H7 (cell line): ENCODE results near the gene F13B. TPM values are rescaled to one million over a fixed set of nuclear protein-coding genes. Genes with fewer than 3 reads are reported as not detected.
"Not testable (repeated sequence)": the region's sequence is repeated elsewhere in the genome, so short reads cannot be mapped to it uniquely, and the experiment has no call there.

Source experiments
- DNase-seq: peaks from one replicate; pipeline ENCODE4 v3.0.0; 2012
- H3K27me3 ChIP-seq: 2 replicates; pipeline ENCODE4 v1.6.0; 2011; ENCODE audit warnings: mild to moderate bottlenecking, low read length; ENCODE audit not compliant: control insufficient read depth, insufficient read depth
- H3K36me3 ChIP-seq: replicated peaks from 2 replicates; pipeline ENCODE4 v1.5.1; 2011; ENCODE audit warnings: low read length; ENCODE audit not compliant: control insufficient read depth, insufficient read depth
- H3K4me3 ChIP-seq: 2 replicates; pipeline ENCODE4 v1.5.1; 2011; ENCODE audit warnings: low read depth, mild to moderate bottlenecking, control low read depth, low read length, moderate library complexity; ENCODE audit not compliant: insufficient read depth
- total RNA-seq: library from RNA; depleted of rRNA; stranded (reverse); fragments of >200 nt; shearing (Covaris generic); gene quantifications from 2 replicates; pipeline ENCODE4 v1.2.3, GENCODE V29; 2014

F13B gene
- total RNA-seq, 1 experiment from 2014 or later: not detected

- H3K4me3 ChIP-seq: no peak overlapping the region
- H3K36me3 ChIP-seq: peaks cover 16% of the 10 kb centered on the region
- no peaks in the 10 kb centered on the region for H3K27me3 ChIP-seq
Measured at GRCh38 chr1:197080323-197080722, 13.3 kb upstream of the F13B start.

GRCh38 chr1:197076585-197076984 lies 9.5 kb upstream of the F13B start:
- no peak overlapping the region for H3K4me3 ChIP-seq
- DNase-seq: no peak

More at GRCh38 chr1:197080323-197080722, 13.3 kb upstream of the F13B start:
- DNase-seq: no peak

GRCh38 chr1:197073978-197074377 lies 6.9 kb upstream of the F13B start:
- DNase-seq: no peak
- Histone ChIP-seq H3K4me3 (no peak overlapping the region), H3K36me3 (no peaks in the 10 kb centered on the region), H3K27me3 (no peaks in the 10 kb centered on the region)

More at GRCh38 chr1:197076585-197076984, 9.5 kb upstream of the F13B start:
- no peaks in the 10 kb centered on the region for H3K36me3 ChIP-seq
- H3K27me3 ChIP-seq: no peaks in the 10 kb centered on the region

GRCh38 chr1:197067457-197067818 lies 378 bp upstream of the F13B start:
- Histone ChIP-seq H3K36me3 (no peaks in the 10 kb centered on the region), H3K27me3 (no peaks in the 10 kb centered on the region), H3K4me3 (no peak overlapping the region)
- DNase-seq: no peak

GRCh38 chr1:197066277-197066676 lies 783 bp downstream of the F13B start:
- Histone ChIP-seq H3K4me3 (no peak overlapping the region), H3K36me3 (no peaks in the 10 kb centered on the region), H3K27me3 (no peaks in the 10 kb centered on the region)
- DNase-seq: no peak

GRCh38 chr1:197065559-197065958 lies 1.5 kb downstream of the F13B start:
- Histone ChIP-seq H3K36me3 (no peaks in the 10 kb centered on the region), H3K4me3 (no peak overlapping the region), H3K27me3 (no peaks in the 10 kb centered on the region)
- no peak for DNase-seq

GRCh38 chr1:197063212-197063611 lies 3.8 kb downstream of the F13B start:
- no peaks in the 10 kb centered on the region for H3K27me3 ChIP-seq
- H3K36me3 ChIP-seq: no peaks in the 10 kb centered on the region
- DNase-seq: no peak
- H3K4me3 ChIP-seq: no peak overlapping the region

- Histone ChIP-seq H3K27me3 (no peaks in the 10 kb centered on the region), H3K36me3 (no peaks in the 10 kb centered on the region), H3K4me3 (no peak overlapping the region)
- DNase-seq: no peak
Measured at GRCh38 chr1:197062692-197063091, 4.4 kb downstream of the F13B start.

- H3K4me3 ChIP-seq: no peak overlapping the region
- H3K27me3 ChIP-seq: no peaks in the 10 kb centered on the region
- DNase-seq: no peak
- H3K36me3 ChIP-seq: no peaks in the 10 kb centered on the region
Measured at GRCh38 chr1:197049100-197049499, 18.0 kb downstream of the F13B start.

GRCh38 chr1:197042676-197043341 lies 24.3 kb downstream of the F13B start:
- Histone ChIP-seq H3K27me3 (no peaks in the 10 kb centered on the region), H3K36me3 (no peaks in the 10 kb centered on the region), H3K4me3 (no peak overlapping the region)
- no peak for DNase-seq

GRCh38 chr1:197041486-197042353 lies 25.3 kb downstream of the F13B start:
- H3K4me3 ChIP-seq: no peak overlapping the region
- H3K27me3 ChIP-seq: no peaks in the 10 kb centered on the region
- H3K36me3 ChIP-seq: no peaks in the 10 kb centered on the region
- no peak for DNase-seq

- Histone ChIP-seq H3K4me3 (no peak overlapping the region), H3K36me3 (no peaks in the 10 kb centered on the region), H3K27me3 (no peaks in the 10 kb centered on the region)
- no peak for DNase-seq
Measured at GRCh38 chr1:197036861-197037260, 30.2 kb downstream of the F13B start.

- not testable (repeated sequence) for H3K27me3 ChIP-seq, H3K4me3 ChIP-seq, H3K36me3 ChIP-seq, DNase-seq
Measured at GRCh38 chr1:197034631-197035339, 32.3 kb downstream of the F13B start.

GRCh38 chr1:197029749-197030148 lies 37.3 kb downstream of the F13B start:
- Histone ChIP-seq H3K27me3 (no peaks in the 10 kb centered on the region), H3K36me3 (no peaks in the 10 kb centered on the region), H3K4me3 (no peak overlapping the region)
- DNase-seq: no peak

GRCh38 chr1:197027359-197027758 lies 39.7 kb downstream of the F13B start:
- DNase-seq: no peak
- Histone ChIP-seq H3K36me3 (no peaks in the 10 kb centered on the region), H3K4me3 (no peak overlapping the region), H3K27me3 (no peaks in the 10 kb centered on the region)
